LNCaP clone FGC (cell line): ENCODE measurements around the gene NDUFB1.

Experiments used
- DNase-seq: peaks from one replicate; pipeline ENCODE4 v3.0.0-alpha.2; 2011; ENCODE audit warnings: low read depth
- H3K4me3 ChIP-seq: 2 replicates; pipeline ENCODE4 v1.5.1; 2011; ENCODE audit warnings: mild to moderate bottlenecking, low read depth, low read length, control low read depth
- CTCF ChIP-seq: IDR thresholded peaks from 2 replicates; pipeline ENCODE4 v1.5.1; 2012; ENCODE audit warnings: mild to moderate bottlenecking; ENCODE audit not compliant: control insufficient read depth, insufficient read depth; ENCODE audit errors: extremely low read depth

The NDUFB1 gene

GRCh38 chr14:92103363-92103989 is 18.0 kb downstream of the NDUFB1 start:
- DNase-seq, result no peak
- H3K4me3 ChIP-seq, result no peak overlapping the region
- TF ChIP-seq CTCF, result no peak

- no peak for TF ChIP-seq CTCF
- no peak overlapping the region for H3K4me3 ChIP-seq
- no peak for DNase-seq
Measured at GRCh38 chr14:92099802-92100201, 21.7 kb downstream of the NDUFB1 start.

- no peak for DNase-seq
- H3K4me3 ChIP-seq, result no peak overlapping the region
- TF ChIP-seq CTCF, result no peak; the same call in 1 of the 2 replicates
Measured at GRCh38 chr14:92093320-92093719, 28.2 kb downstream of the NDUFB1 start.

GRCh38 chr14:92088494-92088893 is 33.0 kb downstream of the NDUFB1 start:
- peak; percentile 88 for DNase-seq
- H3K4me3 ChIP-seq, result no peak overlapping the region
- no peak for TF ChIP-seq CTCF

- TF ChIP-seq CTCF, result no peak
- no peak for DNase-seq
- no peak overlapping the region for H3K4me3 ChIP-seq
Measured at GRCh38 chr14:92074555-92074954, 47.0 kb downstream of the NDUFB1 start.
